C1 segment of cervical spinal cord (tissue), 14 donors: Measurements from ENCODE around the gene P4HA3.
"Not testable (repeated sequence)": the region's sequence is repeated elsewhere in the genome, so short reads cannot be mapped to it uniquely, and the experiment has no call there.

Experiments used
- DNase-seq, 14 donors: peaks; one replicate each; lab custom pipeline; 2025; lab: John Stamatoyannopoulos, UW

Gene P4HA3

DNA sequence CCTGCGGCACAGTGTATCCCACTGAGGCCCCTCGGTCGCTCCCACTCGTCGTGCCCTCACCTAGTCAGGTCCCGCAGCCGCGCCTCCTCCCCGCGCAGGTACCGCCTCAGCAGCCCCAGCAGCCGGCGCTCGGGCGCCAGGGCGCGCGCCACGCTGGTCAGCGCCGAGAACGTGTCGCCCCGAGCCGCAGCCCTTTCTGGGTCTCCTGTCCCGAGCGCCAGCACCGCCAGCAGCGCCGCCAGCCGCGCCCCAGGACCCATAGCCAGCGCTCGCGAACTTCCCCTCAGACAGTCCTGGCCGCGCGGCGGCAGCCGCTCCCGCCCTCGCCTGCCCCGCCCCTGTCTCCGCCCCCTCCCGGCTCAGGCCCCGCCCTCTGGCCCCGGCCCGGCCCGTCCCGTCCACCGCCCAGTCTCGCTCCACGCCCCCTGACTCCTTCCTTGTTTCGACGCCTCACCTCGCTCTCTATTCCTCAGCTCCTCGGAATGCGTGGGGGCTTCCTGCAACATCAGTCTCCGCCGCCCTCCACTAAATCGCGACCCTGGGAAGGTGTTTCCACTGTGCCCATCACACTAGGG is at the start of gene P4HA3:
Gene P4HA3 (minus strand): TSS at position 289 of the 575 bp plus-strand sequence. CDS start 29 bp downstream, at position 260.
- DNase-seq, result peak in 1 of 14 donors; percentile 12

DNA sequence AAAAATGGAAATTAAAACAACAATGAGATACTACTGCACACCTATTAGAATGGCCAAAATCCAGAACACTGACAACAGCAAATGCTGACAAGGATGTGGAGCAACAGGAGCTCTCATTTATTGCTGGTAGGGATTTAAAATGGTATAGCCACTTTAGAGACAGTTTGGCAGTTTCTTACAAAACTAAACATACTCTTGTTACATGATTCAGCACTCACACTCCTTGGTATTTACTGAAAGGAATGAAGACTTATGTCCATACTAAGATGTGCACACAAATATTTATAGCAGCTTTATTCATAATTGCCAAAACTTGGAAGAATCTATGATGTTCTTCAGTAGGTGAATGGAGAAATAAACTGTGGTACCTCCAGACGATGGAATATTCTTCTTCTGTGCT is 46.0 kb upstream of the P4HA3 start:
- no peak for DNase-seq

- DNase-seq, result no peak
Observed at GRCh38 chr11:74355626-74356025, 44.2 kb upstream of the P4HA3 start.

DNA sequence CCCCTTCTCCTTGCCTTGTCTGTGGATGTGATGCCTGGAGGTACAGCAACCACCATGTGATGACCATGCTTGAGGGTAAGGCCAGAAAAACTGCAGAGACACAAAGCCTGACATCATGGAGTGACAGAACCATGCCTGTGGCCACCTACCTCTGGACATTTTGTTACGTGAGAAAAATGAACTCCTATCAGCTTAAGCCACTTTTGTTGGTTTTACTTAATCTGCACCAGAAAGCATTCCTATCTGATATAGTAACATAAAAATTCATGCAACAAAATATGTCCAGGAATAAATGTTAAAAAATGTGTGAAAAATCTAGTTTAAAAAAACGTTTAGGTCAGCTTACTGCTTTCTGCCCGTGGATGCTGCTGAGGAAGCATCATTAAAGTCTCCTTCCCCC is 42.6 kb upstream of the P4HA3 start:
- no peak for DNase-seq

DNA sequence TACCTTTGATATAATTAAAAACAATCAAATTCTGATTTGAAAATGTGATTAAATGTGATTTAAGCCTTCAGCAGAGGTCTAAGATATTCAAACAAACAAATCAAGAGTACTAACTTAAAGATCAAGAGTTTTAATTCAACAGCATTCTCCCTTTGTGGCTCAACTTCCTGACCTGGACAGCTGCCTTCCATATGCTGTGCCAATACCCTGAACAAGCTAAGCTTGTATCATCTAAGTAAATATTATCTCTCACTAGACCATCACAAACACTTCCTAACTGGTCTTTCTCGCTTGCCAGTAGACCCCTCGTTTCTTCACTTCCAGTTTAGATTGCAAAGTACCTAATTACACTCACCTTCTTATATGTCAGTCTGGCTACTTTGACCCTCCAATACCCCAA is 35.9 kb upstream of the P4HA3 start:
- no peak for DNase-seq

DNA sequence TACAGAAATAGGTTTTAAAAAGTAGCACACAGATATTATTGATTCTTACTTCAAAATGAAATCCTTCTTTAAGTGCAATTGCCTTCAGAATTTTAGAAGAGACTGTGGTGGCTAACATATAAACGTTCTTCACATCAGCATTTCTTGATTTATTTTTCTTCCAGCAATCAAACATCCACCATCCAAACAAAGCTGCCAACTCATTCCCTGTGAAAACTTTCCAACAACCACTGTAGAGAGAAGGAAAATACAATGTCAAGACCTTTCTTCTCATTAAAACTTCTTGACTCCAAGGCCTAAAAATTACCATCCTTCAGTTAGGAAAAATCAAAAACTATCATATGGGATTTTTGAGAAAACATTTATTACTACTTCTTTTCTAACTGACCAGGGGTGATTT is 34.0 kb upstream of the P4HA3 start:
- DNase-seq, result no peak

- no peak for DNase-seq
Observed at GRCh38 chr11:74341921-74342320, 30.5 kb upstream of the P4HA3 start.

- no peak for DNase-seq
Observed at GRCh38 chr11:74339619-74340018, 28.2 kb upstream of the P4HA3 start.

DNA sequence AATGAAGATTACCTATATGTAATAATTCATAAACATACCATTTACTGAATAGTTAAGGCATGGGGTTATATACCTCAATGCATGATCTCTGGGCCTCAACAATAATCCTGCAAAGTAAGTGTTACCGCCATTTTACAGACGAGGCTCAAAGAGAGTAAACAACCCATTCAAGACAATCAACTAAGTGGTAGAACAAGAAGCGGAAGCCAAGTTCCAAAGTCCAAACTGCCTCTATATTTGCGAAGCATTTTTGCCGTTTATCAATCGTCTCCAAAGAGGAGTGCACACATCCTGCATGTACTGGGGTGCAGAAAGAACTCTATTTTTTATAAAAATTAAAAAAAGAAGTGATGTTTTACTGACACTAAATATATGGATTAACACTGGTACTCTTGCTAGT is 27.5 kb upstream of the P4HA3 start:
- no peak for DNase-seq

DNA sequence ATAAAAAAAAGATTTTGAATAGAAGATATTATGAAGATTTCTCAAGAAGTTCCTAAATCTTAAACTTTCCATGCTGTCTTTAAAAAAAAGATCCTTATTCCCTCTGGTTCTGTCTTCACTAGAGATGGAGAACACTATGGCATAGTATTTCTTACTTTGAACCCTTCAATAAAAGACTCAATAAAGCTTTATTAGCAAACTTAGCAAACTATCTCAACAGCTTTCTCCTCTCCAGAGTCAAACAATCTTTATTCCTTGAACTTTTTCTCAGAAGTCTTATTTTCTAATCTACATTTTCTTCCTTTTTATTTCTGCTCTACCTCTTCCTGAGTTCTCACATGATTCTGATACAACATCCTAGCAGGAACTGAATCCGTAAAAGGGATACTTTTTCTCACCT is 21.8 kb upstream of the P4HA3 start:
- DNase-seq, result no peak

DNA sequence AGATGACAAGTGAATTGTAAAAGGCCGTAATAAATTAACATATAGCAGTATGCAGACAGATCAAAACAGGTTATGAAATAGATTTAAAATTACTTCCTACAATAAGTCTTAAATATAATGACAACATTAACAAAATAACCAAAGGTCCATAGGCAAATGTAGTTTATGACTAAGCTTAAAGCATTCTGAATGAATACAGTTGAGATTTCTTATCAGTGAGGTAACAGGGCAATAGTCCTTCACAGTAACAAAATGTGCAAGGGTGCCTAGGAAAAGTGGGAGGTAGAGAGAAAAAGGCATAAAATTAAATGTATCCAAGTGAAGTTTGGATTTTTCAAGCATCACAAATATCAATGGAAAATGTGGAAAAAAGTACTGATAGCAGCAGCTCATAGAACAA is 20.9 kb upstream of the P4HA3 start:
- no peak for DNase-seq

DNA sequence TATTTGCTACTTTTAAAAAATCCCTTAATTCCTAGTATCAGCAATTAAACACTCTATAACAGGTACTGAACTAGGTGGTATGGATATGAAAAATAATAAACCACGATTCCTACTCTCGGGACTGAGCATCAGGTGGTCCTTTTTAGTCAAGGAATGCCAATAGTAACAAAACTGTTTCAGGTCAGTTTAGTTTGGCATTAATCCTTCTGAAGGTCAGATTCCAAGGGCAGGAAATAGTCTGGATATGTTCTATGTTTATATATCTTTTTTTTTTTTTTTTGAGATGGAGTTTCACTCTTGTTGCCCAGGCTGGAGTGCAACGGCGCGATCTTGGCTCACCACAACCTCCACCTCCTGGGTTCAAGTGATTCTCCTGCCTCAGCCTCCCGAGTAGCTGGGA is 19.6 kb upstream of the P4HA3 start:
- DNase-seq, result not testable (repeated sequence)

GRCh38 chr11:74330075-74330858 is 18.8 kb upstream of the P4HA3 start:
- no peak for DNase-seq

- no peak for DNase-seq
Observed at GRCh38 chr11:74327076-74327475, 15.6 kb upstream of the P4HA3 start.

DNA sequence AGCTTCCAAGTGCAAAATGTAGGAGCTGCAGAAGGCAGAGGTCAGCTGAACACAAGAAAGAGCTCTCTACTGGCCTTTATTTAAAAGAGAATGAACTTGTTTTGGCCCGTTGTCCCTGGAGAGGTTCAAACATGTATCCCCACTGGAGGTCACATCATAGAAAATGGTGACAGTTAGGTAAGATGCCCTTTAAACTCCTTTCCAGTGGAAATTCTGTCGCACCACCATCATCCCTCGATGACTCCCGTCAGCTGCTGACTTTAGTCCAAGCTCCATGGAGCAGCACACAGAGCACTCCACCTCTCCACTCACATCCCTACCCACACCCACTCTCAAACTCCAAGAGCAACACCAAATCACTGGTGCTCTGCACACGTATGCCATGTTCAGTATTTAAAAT is 15.2 kb upstream of the P4HA3 start:
- no peak for DNase-seq

DNA sequence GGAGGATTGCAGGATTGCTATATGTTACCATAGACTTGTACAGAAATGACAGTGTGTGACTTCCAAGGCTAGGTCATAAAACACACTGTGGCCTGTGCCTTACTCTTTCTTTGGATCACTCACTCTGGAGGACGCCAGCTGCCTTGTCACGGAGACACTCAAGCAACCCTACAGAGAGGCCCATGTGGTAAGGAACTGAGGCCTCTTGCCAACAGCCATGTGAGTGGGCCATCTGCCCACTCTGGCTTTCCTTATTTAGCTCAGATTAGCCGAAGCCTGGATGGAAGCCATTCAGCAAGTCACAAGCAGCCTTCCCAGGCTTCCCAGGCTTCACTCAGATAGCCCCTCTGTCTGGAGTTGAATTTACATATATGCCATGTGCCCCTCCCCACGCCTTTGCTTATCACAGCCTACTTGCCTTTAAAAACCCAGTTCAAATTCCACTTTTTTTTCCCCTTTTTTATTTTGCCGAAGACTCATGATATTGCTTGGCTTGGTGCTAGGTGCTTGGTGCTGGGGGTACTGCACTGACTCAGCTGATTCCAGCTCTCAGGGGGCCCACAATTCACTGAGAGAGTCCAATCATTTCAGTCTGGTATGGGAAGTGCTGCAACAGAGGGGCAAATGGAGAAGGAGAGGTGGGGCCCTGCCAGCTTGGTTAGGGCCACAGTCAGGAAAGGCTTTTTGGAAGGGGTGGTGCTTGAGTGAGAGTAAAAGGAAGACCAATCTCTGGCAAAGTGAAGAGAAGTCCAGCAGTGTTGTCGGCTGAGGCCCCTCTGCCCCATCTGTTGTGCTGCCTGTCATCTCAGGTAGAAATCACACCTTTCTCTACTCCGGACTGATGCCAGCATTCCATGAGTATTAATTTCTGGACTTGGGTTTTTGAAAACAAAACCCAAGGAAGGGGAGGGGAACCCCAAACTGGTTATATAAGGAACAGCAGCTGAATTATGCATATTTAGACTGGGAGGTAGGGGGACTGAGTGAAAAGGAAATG is 14.5 kb upstream of the P4HA3 start:
- DNase-seq, result peak in 12 of 14 donors; percentile 4 to 98 (median 38)

DNA sequence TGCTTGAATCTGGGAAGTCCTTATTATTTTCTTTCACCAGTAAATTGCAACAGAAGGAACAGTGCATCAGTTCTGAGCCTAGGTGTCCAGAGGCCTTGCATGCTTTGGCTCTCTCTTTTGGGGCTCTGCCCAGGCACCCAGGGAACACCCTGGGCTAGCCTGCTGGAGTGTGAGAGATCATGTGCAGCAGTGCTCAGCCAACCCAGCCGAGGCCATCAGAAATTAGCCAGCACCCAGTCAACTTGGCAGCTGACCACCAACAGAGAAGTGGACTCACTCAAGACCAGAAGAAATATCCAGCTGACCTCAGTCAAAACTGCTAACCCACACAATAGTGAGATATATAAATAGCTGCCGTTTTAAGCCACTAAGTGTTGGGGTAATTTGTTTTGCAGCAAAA is 11.2 kb upstream of the P4HA3 start:
- DNase-seq, result peak in 1 of 14 donors; percentile 68

DNA sequence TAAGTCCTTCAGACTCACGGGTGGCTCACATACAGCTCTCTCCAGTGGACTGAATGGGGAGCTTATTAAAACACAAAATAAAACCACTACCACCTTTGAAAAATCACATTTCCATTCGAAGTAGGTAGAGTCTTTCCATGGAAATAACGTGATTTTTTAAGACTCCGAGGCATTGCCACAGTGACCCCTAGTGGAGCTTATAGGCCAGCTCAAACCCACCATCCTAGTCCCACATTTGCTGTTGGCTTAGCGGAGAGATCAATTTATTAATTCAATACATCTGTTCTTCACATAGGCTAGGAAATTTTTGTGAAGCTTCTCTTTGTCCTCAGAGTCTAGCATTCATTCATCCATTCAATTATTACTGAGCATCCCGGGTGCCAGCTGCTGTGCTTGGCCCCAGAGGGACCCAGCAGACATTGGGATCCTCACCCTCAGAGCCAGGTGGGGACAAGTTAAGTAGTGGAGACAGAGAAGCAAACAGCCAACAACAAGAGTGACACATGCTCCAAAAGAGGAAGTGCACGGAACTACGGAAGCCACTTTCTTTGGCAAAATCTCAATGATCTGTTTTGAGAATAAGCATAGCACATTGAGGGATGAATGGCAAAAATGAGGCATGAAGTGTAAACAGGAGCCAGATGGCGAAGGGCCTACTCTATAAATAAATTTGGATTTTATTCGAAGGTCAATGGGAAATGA is 10.2 kb upstream of the P4HA3 start:
- peak in 1 of 14 donors; percentile 58 for DNase-seq

DNA sequence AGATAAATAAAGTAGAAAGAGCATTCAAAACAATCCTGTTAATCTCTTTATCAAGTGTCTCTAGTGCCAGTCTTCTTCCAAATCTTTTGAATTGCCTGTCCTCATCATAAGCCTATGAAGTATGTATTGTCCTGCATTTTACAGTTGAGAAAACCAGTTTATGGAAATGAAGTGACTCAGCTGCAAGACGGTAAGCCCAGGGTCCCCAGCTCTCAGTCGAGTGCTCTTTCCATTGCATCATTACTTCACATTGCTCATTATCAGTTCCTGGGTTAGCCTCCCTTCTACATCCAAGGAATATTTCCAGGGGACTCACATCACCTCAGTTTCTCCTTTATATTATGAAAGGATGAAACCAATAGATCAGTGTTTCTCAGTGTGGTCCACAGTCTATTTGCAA is 9.1 kb upstream of the P4HA3 start:
- DNase-seq, result no peak

DNA sequence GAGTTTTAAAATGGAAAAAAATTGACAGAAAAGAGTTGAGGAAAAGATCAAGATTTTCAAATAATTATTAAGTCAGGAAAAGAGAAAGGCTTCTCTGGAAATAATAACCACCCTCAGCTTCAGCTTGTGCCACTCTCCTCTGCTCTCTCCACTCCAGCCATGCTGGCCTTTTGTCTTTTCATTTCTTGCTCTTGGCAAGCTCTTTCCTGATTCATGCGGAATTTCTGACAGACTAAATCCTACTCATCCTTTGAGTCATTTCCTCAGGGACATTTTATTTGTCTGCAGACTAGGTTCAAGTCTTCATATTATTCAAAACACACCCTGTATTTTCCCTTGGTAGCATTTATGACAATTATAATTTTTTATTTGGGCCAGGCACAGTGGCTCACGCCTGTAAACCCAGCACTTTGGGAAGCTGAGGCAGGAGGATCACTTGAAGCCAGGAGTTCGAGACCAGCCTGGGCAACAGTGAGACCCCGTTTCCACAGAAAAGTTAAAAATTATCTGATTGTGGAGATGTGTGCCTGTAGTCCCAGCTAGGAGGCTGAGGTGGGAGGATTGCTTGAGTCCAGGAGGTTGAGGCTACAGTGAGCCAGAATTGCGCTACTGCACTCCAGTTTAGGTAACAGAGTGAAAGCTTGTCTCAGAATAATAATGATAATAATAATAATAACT is 7.8 kb upstream of the P4HA3 start:
- no peak for DNase-seq
